ENCODE data around the gene ATG3.

GRCh38 chr3:112492124-112492523 lies 69.6 kb downstream of the ATG3 start:
- TF ChIP-seq CTCF (IDR thresholded peaks at IDR 0.05; ENCODE audit: low read length) (no peak), EZH2 (IDR thresholded peaks at IDR 0.05; ENCODE audit: borderline replicate concordance, low read length) (no peak)

Measured in OCI-LY1 (cell line).